ENCODE measurements around the gene TBX20. TPM values are rescaled to one million over a fixed set of nuclear protein-coding genes. Genes with fewer than 3 reads are reported as not detected.
A peak's percentile ranks its signal among the peaks of the same experiment; 100 is the strongest.

TBX20 gene
- total RNA-seq, 1 donor = not detected

DNA sequence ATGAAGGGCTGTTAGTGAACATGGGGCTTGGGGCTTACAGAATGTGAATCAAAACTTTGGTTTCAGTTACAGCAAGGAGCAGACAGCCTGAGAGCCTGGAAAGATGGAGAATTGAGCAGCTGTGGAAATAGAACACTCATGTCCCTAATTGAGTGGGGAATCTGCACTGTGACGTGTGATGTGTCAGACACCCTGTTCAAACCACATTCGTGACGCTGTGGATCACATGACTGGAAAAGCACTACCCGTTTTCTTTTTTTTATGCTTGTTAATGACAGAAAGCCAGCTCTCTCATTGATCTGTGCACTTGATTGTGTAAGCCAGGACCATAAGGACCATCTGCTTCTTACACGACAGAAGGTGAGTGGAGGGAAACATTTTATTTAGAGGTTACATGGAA, 15.1 kb upstream of the TBX20 start:
- no peak overlapping the region for H3K4me2 ChIP-seq (ENCODE audit: insufficient read depth, low read length)
- DNase-seq (ENCODE audit: insufficient read length, low spot score, missing footprints) = no peak
- no peak overlapping the region for H3K27ac ChIP-seq (ENCODE audit: low read depth, low read length)
- no peaks in the 10 kb centered on the region for H3K36me3 ChIP-seq (ENCODE audit: insufficient read depth, low read length)
- no peaks in the 10 kb centered on the region for H3K79me2 ChIP-seq (ENCODE audit: insufficient read depth, low read length)
- no peaks in the 10 kb centered on the region for H4K20me1 ChIP-seq (ENCODE audit: insufficient read depth, low read length)
- no peaks in the 10 kb centered on the region for H3K27me3 ChIP-seq (ENCODE audit: insufficient read depth, low read length)
- no peak overlapping the region for H2AFZ ChIP-seq (ENCODE audit: low read length)
- H3K4me3 ChIP-seq (ENCODE audit: insufficient read depth, low read length) = no peak overlapping the region
- no peaks in the 10 kb centered on the region for H3K9me3 ChIP-seq (ENCODE audit: low read depth, low read length)
- no peaks in the 10 kb centered on the region for H3K4me1 ChIP-seq (ENCODE audit: insufficient read depth, low read length)
- TF ChIP-seq, protein P1, sequence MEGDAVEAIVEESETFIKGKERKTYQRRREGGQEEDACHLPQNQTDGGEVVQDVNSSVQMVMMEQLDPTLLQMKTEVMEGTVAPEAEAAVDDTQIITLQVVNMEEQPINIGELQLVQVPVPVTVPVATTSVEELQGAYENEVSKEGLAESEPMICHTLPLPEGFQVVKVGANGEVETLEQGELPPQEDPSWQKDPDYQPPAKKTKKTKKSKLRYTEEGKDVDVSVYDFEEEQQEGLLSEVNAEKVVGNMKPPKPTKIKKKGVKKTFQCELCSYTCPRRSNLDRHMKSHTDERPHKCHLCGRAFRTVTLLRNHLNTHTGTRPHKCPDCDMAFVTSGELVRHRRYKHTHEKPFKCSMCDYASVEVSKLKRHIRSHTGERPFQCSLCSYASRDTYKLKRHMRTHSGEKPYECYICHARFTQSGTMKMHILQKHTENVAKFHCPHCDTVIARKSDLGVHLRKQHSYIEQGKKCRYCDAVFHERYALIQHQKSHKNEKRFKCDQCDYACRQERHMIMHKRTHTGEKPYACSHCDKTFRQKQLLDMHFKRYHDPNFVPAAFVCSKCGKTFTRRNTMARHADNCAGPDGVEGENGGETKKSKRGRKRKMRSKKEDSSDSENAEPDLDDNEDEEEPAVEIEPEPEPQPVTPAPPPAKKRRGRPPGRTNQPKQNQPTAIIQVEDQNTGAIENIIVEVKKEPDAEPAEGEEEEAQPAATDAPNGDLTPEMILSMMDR (IDR thresholded peaks at IDR 0.05; ENCODE audit: extremely low read depth, low read depth, low read length) = no peak

DNA sequence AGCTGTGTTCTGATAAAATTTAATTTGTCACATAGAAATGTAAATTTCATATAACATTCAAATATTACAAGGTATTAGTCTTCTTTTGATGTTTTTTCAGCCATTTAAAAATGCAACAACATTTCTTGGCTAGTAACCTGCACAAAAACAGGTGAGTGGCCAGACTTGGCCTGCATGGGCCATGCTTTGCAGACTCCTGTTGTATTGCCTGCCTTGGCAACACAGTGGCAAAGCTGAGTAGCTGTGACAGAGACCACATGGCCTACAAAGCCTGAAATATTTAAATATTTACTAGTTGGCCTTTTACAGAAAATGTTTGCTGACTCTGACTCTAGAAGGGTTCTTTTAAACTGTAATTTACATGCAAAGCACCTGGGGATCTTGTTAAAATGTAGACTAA, 13.5 kb upstream of the TBX20 start:
- Histone ChIP-seq H3K4me3 (ENCODE audit: insufficient read depth, low read length) (no peak overlapping the region), H3K27ac (ENCODE audit: low read depth, low read length) (no peak overlapping the region), H3K36me3 (ENCODE audit: insufficient read depth, low read length) (no peaks in the 10 kb centered on the region), H3K9me3 (ENCODE audit: low read depth, low read length) (no peaks in the 10 kb centered on the region), H2AFZ (ENCODE audit: low read length) (no peak overlapping the region), H3K4me2 (ENCODE audit: insufficient read depth, low read length) (no peak overlapping the region), H3K27me3 (ENCODE audit: insufficient read depth, low read length) (peaks cover 1% of the 10 kb centered on the region), H3K79me2 (ENCODE audit: insufficient read depth, low read length) (no peaks in the 10 kb centered on the region), H4K20me1 (ENCODE audit: insufficient read depth, low read length) (no peaks in the 10 kb centered on the region), H3K4me1 (ENCODE audit: insufficient read depth, low read length) (no peaks in the 10 kb centered on the region)
- TF ChIP-seq, protein P1 (IDR thresholded peaks at IDR 0.05; ENCODE audit: extremely low read depth, low read depth, low read length) = no peak
- no peak for DNase-seq (ENCODE audit: insufficient read length, low spot score, missing footprints)

DNA sequence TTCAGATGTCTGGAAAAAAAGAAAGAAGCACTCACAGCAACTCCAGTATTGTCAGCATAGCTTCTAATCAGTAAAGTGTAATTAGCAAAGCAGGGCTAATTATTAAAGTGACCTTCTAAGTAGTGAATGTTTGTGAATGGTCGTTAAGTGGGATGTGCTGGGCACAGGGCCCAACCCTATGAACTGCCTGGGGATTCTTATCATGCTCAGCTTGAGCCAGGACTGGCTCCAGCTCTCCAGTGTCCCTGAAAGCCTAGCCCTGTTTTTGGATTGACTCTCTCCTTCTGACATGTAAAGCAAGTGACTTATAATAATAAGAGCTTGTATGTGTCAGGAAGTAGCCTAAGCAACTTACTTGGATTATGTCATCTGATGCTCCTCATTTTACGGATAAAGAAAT, 9.5 kb upstream of the TBX20 start:
- Histone ChIP-seq H3K27ac (ENCODE audit: low read depth, low read length) (no peak overlapping the region), H3K27me3 (ENCODE audit: insufficient read depth, low read length) (peaks cover 40% of the 10 kb centered on the region), H3K9me3 (ENCODE audit: low read depth, low read length) (no peaks in the 10 kb centered on the region), H4K20me1 (ENCODE audit: insufficient read depth, low read length) (no peaks in the 10 kb centered on the region), H3K4me1 (ENCODE audit: insufficient read depth, low read length) (no peaks in the 10 kb centered on the region), H3K4me3 (ENCODE audit: insufficient read depth, low read length) (no peak overlapping the region), H3K79me2 (ENCODE audit: insufficient read depth, low read length) (no peaks in the 10 kb centered on the region), H3K36me3 (ENCODE audit: insufficient read depth, low read length) (no peaks in the 10 kb centered on the region), H3K4me2 (ENCODE audit: insufficient read depth, low read length) (no peak overlapping the region), H2AFZ (ENCODE audit: low read length) (no peak overlapping the region)
- TF ChIP-seq, protein P1 (IDR thresholded peaks at IDR 0.05; ENCODE audit: extremely low read depth, low read depth, low read length) = no peak
- no peak for DNase-seq (ENCODE audit: insufficient read length, low spot score, missing footprints)

DNA sequence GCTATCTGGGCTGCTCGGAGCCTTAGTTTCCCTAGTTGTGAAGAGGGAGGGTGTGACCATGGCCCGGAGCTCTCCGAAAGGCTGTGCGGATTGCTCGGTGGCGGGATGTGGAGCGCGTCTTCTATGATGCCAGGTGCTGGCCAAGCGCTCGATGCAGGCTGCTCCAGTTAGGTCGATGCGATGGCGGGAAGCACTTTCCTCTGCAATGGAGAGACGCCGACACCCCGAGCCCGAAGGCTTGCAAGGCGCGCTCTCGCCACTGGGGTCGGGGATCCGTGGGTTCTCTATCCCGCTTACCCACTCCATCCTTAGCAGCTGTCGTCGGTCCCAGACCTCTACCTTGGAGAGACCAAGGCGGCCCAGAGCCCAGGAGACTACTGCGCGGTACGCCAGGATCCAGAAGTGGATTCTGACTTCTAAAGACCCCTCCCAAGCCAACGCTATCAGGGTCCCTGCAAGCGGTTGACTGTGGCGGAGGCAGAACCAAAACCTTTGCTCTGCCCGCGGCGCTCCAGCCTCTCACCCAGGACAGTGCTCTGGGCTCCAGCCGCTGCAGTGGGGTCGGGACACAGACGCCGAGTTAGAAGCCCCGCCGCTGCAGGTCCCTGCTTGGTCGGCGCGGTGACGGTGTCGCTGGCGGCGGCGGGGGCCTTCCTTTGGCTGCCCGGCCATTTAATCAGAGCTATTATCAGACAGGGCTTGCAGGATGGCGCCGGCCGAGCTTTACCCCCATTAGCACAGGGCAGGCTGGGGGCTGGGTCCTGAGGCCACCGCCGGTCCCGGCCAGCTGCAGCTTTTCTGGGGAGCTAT, 7.8 kb upstream of the TBX20 start:
- peaks cover 57% of the 10 kb centered on the region for H3K27me3 ChIP-seq (ENCODE audit: insufficient read depth, low read length)
- no peaks in the 10 kb centered on the region for H4K20me1 ChIP-seq (ENCODE audit: insufficient read depth, low read length)

More for the DNA sequence above, 7.8 kb upstream of the TBX20 start:
- Histone ChIP-seq H3K4me2 (ENCODE audit: insufficient read depth, low read length) (no peak overlapping the region), H3K4me3 (ENCODE audit: insufficient read depth, low read length) (no peak overlapping the region), H3K9me3 (ENCODE audit: low read depth, low read length) (no peaks in the 10 kb centered on the region), H3K27ac (ENCODE audit: low read depth, low read length) (no peak overlapping the region), H3K79me2 (ENCODE audit: insufficient read depth, low read length) (no peaks in the 10 kb centered on the region), H3K4me1 (ENCODE audit: insufficient read depth, low read length) (no peaks in the 10 kb centered on the region), H2AFZ (ENCODE audit: low read length) (no peak overlapping the region), H3K36me3 (ENCODE audit: insufficient read depth, low read length) (no peaks in the 10 kb centered on the region)
- TF ChIP-seq, protein P1 (IDR thresholded peaks at IDR 0.05; ENCODE audit: extremely low read depth, low read depth, low read length) = no peak
- DNase-seq (ENCODE audit: insufficient read length, low spot score, missing footprints) = peak; percentile 68

All from osteoblast (primary cell).